ENCODE data around the gene PLEKHA6.
A peak's percentile ranks its signal among the peaks of the same experiment; 100 is the strongest.

Gene PLEKHA6

GRCh38 chr1:204384636-204385352, 25.1 kb upstream of the PLEKHA6 start:
- no peak overlapping the region for H3K23ac ChIP-seq (ENCODE audit: low read length)
- H3K79me1 ChIP-seq (ENCODE audit: low read length), result no peaks in the 10 kb centered on the region
- no peak overlapping the region for H3K27ac ChIP-seq (ENCODE audit: low read depth, low read length)
- no peaks in the 10 kb centered on the region for H3K27me3 ChIP-seq (ENCODE audit: insufficient read depth, low read length, poor library complexity)
- H4K8ac ChIP-seq (ENCODE audit: low read depth, low read length), result no peak overlapping the region
- no peak overlapping the region for H3K18ac ChIP-seq (ENCODE audit: low read length)
- H2BK5ac ChIP-seq (ENCODE audit: low read length), result no peak overlapping the region
- H3K79me2 ChIP-seq (ENCODE audit: control insufficient read depth, insufficient read depth, low read length), result no peaks in the 10 kb centered on the region
- no peak overlapping the region for H2AK5ac ChIP-seq (ENCODE audit: low read length)
- H3K4me2 ChIP-seq (ENCODE audit: low read length), result no peak overlapping the region
- H3K56ac ChIP-seq (ENCODE audit: low read length), result no peak overlapping the region
- no peak overlapping the region for H3K4ac ChIP-seq (ENCODE audit: low read depth, low read length)
- H4K5ac ChIP-seq (ENCODE audit: low read length), result no peak overlapping the region
- no peak overlapping the region for H2BK15ac ChIP-seq (replicated peaks; ENCODE audit: low read depth)
- no peaks in the 10 kb centered on the region for H3K36me3 ChIP-seq (ENCODE audit: control insufficient read depth, insufficient read depth, low read length)
- DNase-seq, result no peak
- no peak overlapping the region for H2BK120ac ChIP-seq (ENCODE audit: low read depth, low read length)
- H3K9ac ChIP-seq (ENCODE audit: low read length), result no peak overlapping the region
- no peaks in the 10 kb centered on the region for H3K4me1 ChIP-seq (ENCODE audit: control insufficient read depth, low read depth, low read length)
- H3K4me3 ChIP-seq (ENCODE audit: low read length), result no peak overlapping the region
- no CpG with 5 or more reads among the region's 7 CpGs for WGBS (ENCODE audit: extremely low coverage, insufficient coverage, low lambda C conversion rate)

GRCh38 chr1:204383163-204383904, 23.6 kb upstream of the PLEKHA6 start:
- H3K4me1 ChIP-seq (ENCODE audit: control insufficient read depth, low read depth, low read length), result no peaks in the 10 kb centered on the region
- peaks cover 4% of the 10 kb centered on the region for H3K27me3 ChIP-seq (ENCODE audit: insufficient read depth, low read length, poor library complexity)
- H3K23ac ChIP-seq (ENCODE audit: low read length), result no peak overlapping the region
- H4K8ac ChIP-seq (ENCODE audit: low read depth, low read length), result no peak overlapping the region
- H3K4me3 ChIP-seq (ENCODE audit: low read length), result no peak overlapping the region
- DNase-seq, result no peak
- no peaks in the 10 kb centered on the region for H3K36me3 ChIP-seq (ENCODE audit: control insufficient read depth, insufficient read depth, low read length)
- no peak overlapping the region for H3K4ac ChIP-seq (ENCODE audit: low read depth, low read length)
- H2AK5ac ChIP-seq (ENCODE audit: low read length), result no peak overlapping the region
- no peak overlapping the region for H4K5ac ChIP-seq (ENCODE audit: low read length)
- H3K79me2 ChIP-seq (ENCODE audit: control insufficient read depth, insufficient read depth, low read length), result no peaks in the 10 kb centered on the region
- H3K79me1 ChIP-seq (ENCODE audit: low read length), result no peaks in the 10 kb centered on the region
- H3K27ac ChIP-seq (ENCODE audit: low read depth, low read length), result no peak overlapping the region
- no CpG with 5 or more reads among the region's 5 CpGs for WGBS (ENCODE audit: extremely low coverage, insufficient coverage, low lambda C conversion rate)
- H3K9ac ChIP-seq (ENCODE audit: low read length), result no peak overlapping the region
- no peak overlapping the region for H2BK5ac ChIP-seq (ENCODE audit: low read length)
- no peak overlapping the region for H2BK120ac ChIP-seq (ENCODE audit: low read depth, low read length)
- H2BK15ac ChIP-seq (replicated peaks; ENCODE audit: low read depth), result no peak overlapping the region
- H3K18ac ChIP-seq (ENCODE audit: low read length), result no peak overlapping the region
- no peak overlapping the region for H3K4me2 ChIP-seq (ENCODE audit: low read length)
- no peak overlapping the region for H3K56ac ChIP-seq (ENCODE audit: low read length)

GRCh38 chr1:204382714-204383083, 23.0 kb upstream of the PLEKHA6 start:
- no peak overlapping the region for H3K4ac ChIP-seq (ENCODE audit: low read depth, low read length)
- no peaks in the 10 kb centered on the region for H3K36me3 ChIP-seq (ENCODE audit: control insufficient read depth, insufficient read depth, low read length)
- no peak overlapping the region for H3K27ac ChIP-seq (ENCODE audit: low read depth, low read length)
- no CpG with 5 or more reads among the region's 2 CpGs for WGBS (ENCODE audit: extremely low coverage, insufficient coverage, low lambda C conversion rate)
- H2BK5ac ChIP-seq (ENCODE audit: low read length), result no peak overlapping the region
- H2BK15ac ChIP-seq (replicated peaks; ENCODE audit: low read depth), result no peak overlapping the region
- no peaks in the 10 kb centered on the region for H3K79me2 ChIP-seq (ENCODE audit: control insufficient read depth, insufficient read depth, low read length)
- no peak overlapping the region for H3K4me3 ChIP-seq (ENCODE audit: low read length)
- H4K8ac ChIP-seq (ENCODE audit: low read depth, low read length), result no peak overlapping the region
- no peak for DNase-seq
- H3K23ac ChIP-seq (ENCODE audit: low read length), result no peak overlapping the region
- H3K27me3 ChIP-seq (ENCODE audit: insufficient read depth, low read length, poor library complexity), result peaks cover 6% of the 10 kb centered on the region
- no peak overlapping the region for H3K18ac ChIP-seq (ENCODE audit: low read length)
- H3K4me1 ChIP-seq (ENCODE audit: control insufficient read depth, low read depth, low read length), result no peaks in the 10 kb centered on the region
- H2BK120ac ChIP-seq (ENCODE audit: low read depth, low read length), result no peak overlapping the region
- no peak overlapping the region for H2AK5ac ChIP-seq (ENCODE audit: low read length)
- H3K9ac ChIP-seq (ENCODE audit: low read length), result no peak overlapping the region
- H4K5ac ChIP-seq (ENCODE audit: low read length), result no peak overlapping the region
- no peak overlapping the region for H3K56ac ChIP-seq (ENCODE audit: low read length)
- no peaks in the 10 kb centered on the region for H3K79me1 ChIP-seq (ENCODE audit: low read length)
- no peak overlapping the region for H3K4me2 ChIP-seq (ENCODE audit: low read length)

- H3K27me3 ChIP-seq (ENCODE audit: insufficient read depth, low read length, poor library complexity), result peaks cover 21% of the 10 kb centered on the region
- no peak overlapping the region for H4K5ac ChIP-seq (ENCODE audit: low read length)
- no peak overlapping the region for H2AK5ac ChIP-seq (ENCODE audit: low read length)
- H3K4me2 ChIP-seq (ENCODE audit: low read length), result no peak overlapping the region
- H3K18ac ChIP-seq (ENCODE audit: low read length), result no peak overlapping the region
- no peak overlapping the region for H3K4me3 ChIP-seq (ENCODE audit: low read length)
- no peak overlapping the region for H2BK15ac ChIP-seq (replicated peaks; ENCODE audit: low read depth)
- H3K27ac ChIP-seq (ENCODE audit: low read depth, low read length), result no peak overlapping the region
- no peak overlapping the region for H3K23ac ChIP-seq (ENCODE audit: low read length)
- H2BK120ac ChIP-seq (ENCODE audit: low read depth, low read length), result no peak overlapping the region
- no peaks in the 10 kb centered on the region for H3K79me1 ChIP-seq (ENCODE audit: low read length)
- H3K56ac ChIP-seq (ENCODE audit: low read length), result no peak overlapping the region
- H3K9ac ChIP-seq (ENCODE audit: low read length), result no peak overlapping the region
- no peaks in the 10 kb centered on the region for H3K79me2 ChIP-seq (ENCODE audit: control insufficient read depth, insufficient read depth, low read length)
- no peak overlapping the region for H4K8ac ChIP-seq (ENCODE audit: low read depth, low read length)
- no peak overlapping the region for H2BK5ac ChIP-seq (ENCODE audit: low read length)
- WGBS (ENCODE audit: extremely low coverage, insufficient coverage, low lambda C conversion rate), result no CpG with 5 or more reads among the region's 8 CpGs
- no peak overlapping the region for H3K4ac ChIP-seq (ENCODE audit: low read depth, low read length)
- H3K4me1 ChIP-seq (ENCODE audit: control insufficient read depth, low read depth, low read length), result no peaks in the 10 kb centered on the region
- no peaks in the 10 kb centered on the region for H3K36me3 ChIP-seq (ENCODE audit: control insufficient read depth, insufficient read depth, low read length)
- no peak for DNase-seq
Observed at GRCh38 chr1:204380293-204380831, 20.6 kb upstream of the PLEKHA6 start.

GRCh38 chr1:204377800-204378668, 18.3 kb upstream of the PLEKHA6 start:
- no peaks in the 10 kb centered on the region for H3K36me3 ChIP-seq (ENCODE audit: control insufficient read depth, insufficient read depth, low read length)
- peaks cover 21% of the 10 kb centered on the region for H3K27me3 ChIP-seq (ENCODE audit: insufficient read depth, low read length, poor library complexity)
- peak overlapping the region; percentile 71 for H3K56ac ChIP-seq (ENCODE audit: low read length)
- peak overlapping the region; percentile 46 for H3K4me3 ChIP-seq (ENCODE audit: low read length)
- no peak overlapping the region for H4K8ac ChIP-seq (ENCODE audit: low read depth, low read length)
- H2BK15ac ChIP-seq (replicated peaks; ENCODE audit: low read depth), result no peak overlapping the region
- peak; percentile 55 for DNase-seq
- no peak overlapping the region for H3K23ac ChIP-seq (ENCODE audit: low read length)
- H3K27ac ChIP-seq (ENCODE audit: low read depth, low read length), result no peak overlapping the region
- H3K4me2 ChIP-seq (ENCODE audit: low read length), result peak overlapping the region; percentile 98
- H3K79me1 ChIP-seq (ENCODE audit: low read length), result no peaks in the 10 kb centered on the region
- H3K79me2 ChIP-seq (ENCODE audit: control insufficient read depth, insufficient read depth, low read length), result no peaks in the 10 kb centered on the region
- no peak overlapping the region for H2BK5ac ChIP-seq (ENCODE audit: low read length)
- H3K4ac ChIP-seq (ENCODE audit: low read depth, low read length), result no peak overlapping the region
- H2BK120ac ChIP-seq (ENCODE audit: low read depth, low read length), result no peak overlapping the region
- no peak overlapping the region for H4K5ac ChIP-seq (ENCODE audit: low read length)
- H3K9ac ChIP-seq (ENCODE audit: low read length), result peak overlapping the region; percentile 67
- no peak overlapping the region for H2AK5ac ChIP-seq (ENCODE audit: low read length)
- H3K4me1 ChIP-seq (ENCODE audit: control insufficient read depth, low read depth, low read length), result no peaks in the 10 kb centered on the region
- H3K18ac ChIP-seq (ENCODE audit: low read length), result no peak overlapping the region
- no CpG with 5 or more reads among the region's 55 CpGs for WGBS (ENCODE audit: extremely low coverage, insufficient coverage, low lambda C conversion rate)

Measured in mesendoderm (in vitro differentiated cells).